ENCODE results near the gene ATP6V1G1. TPM values are rescaled to one million over a fixed set of nuclear protein-coding genes. Genes with fewer than 3 reads are reported as not detected.

Gene ATP6V1G1
- total and polyA plus RNA-seq, 2 experiments from 2014 or later = 127 to 222 TPM

DNA sequence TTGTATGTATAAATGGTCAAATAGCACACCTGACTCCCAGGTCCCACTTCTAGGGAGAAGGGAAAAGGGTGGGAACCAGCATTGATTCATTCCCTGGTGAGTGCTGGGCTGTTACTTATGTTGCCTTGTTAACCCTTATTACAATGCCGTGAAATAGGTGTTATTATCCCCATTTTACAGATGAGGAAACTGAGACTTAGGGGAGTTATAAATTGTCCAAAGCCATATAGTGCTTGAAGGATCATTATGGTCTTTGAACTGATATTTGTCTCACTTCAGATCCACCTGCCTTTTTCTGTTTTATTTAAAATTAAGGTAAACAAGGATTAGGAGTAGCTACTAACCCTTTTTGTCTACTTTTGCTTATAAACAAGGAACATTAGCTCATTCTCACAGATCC, 40.0 kb downstream of the ATP6V1G1 start:
- 96 to 100% methylated on average over 1 of the region's 1 CpG for WGBS, 2 experiments (ENCODE audit: low coverage in 1 of 2, low lambda C conversion rate in 2 of 2, missing lambda C conversion rate in 2 of 2)
- peaks cover under 1% of the 10 kb centered on the region; the same call in 1 of the 2 replicates for H3K4me1 ChIP-seq (ENCODE audit: insufficient read depth)
- H3F3A ChIP-seq (ENCODE audit: insufficient read depth) = peaks cover 3% of the 10 kb centered on the region
- no peak overlapping the region for H2AFZ ChIP-seq
- no peaks in the 10 kb centered on the region for H3K9me2 ChIP-seq (ENCODE audit: insufficient read depth)
- no peak overlapping the region for H3K27ac ChIP-seq
- H3K9ac ChIP-seq = no peak overlapping the region
- in situ Hi-C loops (cut with MboI) = no loop called here
- no peak overlapping the region for H3K4me2 ChIP-seq (ENCODE audit: unreplicated experiment)
- H3K36me3 ChIP-seq (ENCODE audit: low read depth) = peaks cover 5% of the 10 kb centered on the region; the same call in 1 of the 2 replicates
- DNase-seq = no peak
- no peak overlapping the region for H3K4me3 ChIP-seq
- TF ChIP-seq EZH2 (IDR thresholded peaks at IDR 0.05; ENCODE audit: insufficient read depth, poor library complexity, severe bottlenecking) = no peak
- no peaks in the 10 kb centered on the region for H3K27me3 ChIP-seq (replicated peaks; ENCODE audit: insufficient read depth)
- H3K9me3 ChIP-seq (ENCODE audit: low read depth) = no peaks in the 10 kb centered on the region
- H3K79me2 ChIP-seq (ENCODE audit: insufficient read depth) = no peaks in the 10 kb centered on the region
- 0 out of 2 replicates have a peak, but pooled peaks cover under 1% of the 10 kb centered on the region for H4K20me1 ChIP-seq (ENCODE audit: insufficient read depth)

DNA sequence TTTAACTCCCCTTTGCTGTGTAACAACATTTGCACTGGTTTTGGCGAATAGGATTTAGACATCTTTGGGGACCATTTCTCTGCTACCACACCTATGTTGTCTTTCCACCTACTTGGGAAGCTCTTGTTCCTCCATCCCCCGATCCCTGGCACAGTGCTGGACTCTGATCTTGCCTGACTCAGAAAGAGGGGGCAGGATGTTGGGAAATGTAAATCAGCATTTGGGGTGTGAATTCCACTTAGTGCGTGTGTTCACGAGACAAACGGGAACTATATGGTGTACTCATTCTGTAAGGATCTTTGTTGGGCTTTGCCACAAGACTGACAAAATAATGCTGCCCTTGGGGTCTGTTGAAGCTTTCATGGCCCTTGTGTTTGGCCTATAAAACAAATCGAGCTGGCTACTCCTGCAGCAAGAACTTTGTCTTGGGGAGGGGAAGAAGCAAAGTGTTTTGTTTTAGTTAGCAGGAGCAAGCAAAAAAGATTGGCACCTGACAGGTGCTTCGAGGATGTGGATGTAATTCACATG, 42.1 kb downstream of the ATP6V1G1 start:
- DNase-seq = peak; percentile 28
- H3K27me3 ChIP-seq (replicated peaks; ENCODE audit: insufficient read depth) = no peaks in the 10 kb centered on the region
- no peaks in the 10 kb centered on the region for H3K9me3 ChIP-seq (ENCODE audit: low read depth)
- no peaks in the 10 kb centered on the region for H3K4me1 ChIP-seq (ENCODE audit: insufficient read depth)
- 79 to 85% methylated on average over 7 of the region's 7 CpGs for WGBS, 2 experiments (ENCODE audit: low coverage in 1 of 2, low lambda C conversion rate in 2 of 2, missing lambda C conversion rate in 2 of 2)
- no peak overlapping the region for H3K9ac ChIP-seq
- H4K20me1 ChIP-seq (ENCODE audit: insufficient read depth) = no peaks in the 10 kb centered on the region
- H3F3A ChIP-seq (ENCODE audit: insufficient read depth) = no peaks in the 10 kb centered on the region
- in situ Hi-C loops (cut with MboI) = no loop called here
- H3K4me2 ChIP-seq (ENCODE audit: unreplicated experiment) = no peak overlapping the region
- no peaks in the 10 kb centered on the region for H3K9me2 ChIP-seq (ENCODE audit: insufficient read depth)
- no peak overlapping the region for H2AFZ ChIP-seq
- TF ChIP-seq EZH2phosphoT487 (IDR thresholded peaks at IDR 0.05; ENCODE audit: insufficient read depth, low read depth) = no peak
- TF ChIP-seq EZH2 (IDR thresholded peaks at IDR 0.05; ENCODE audit: insufficient read depth, poor library complexity, severe bottlenecking) = no peak
- H3K79me2 ChIP-seq (ENCODE audit: insufficient read depth) = no peaks in the 10 kb centered on the region
- peaks cover 5% of the 10 kb centered on the region; the same call in 1 of the 2 replicates for H3K36me3 ChIP-seq (ENCODE audit: low read depth)
- H3K27ac ChIP-seq = no peak overlapping the region
- H3K4me3 ChIP-seq = no peak overlapping the region

DNA sequence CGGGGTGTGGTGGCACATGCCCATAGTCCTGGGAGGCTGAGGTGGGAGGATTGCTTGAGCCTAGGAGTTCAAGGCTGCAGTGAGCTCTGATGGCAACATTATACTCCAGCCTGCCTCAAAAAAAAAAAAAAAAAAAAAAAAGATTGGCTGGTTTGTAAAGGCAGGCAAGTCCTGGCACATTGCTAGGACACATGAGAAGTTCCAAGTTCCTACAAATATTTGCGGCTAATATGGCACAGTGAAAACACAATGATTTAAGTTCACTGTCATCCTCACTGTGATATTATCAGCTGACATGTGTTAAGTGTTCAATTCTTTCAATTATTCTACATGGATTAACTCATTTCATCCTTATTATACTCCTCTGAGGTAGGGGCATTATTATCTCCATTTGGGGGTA, 43.6 kb downstream of the ATP6V1G1 start:
- WGBS, 2 experiments (ENCODE audit: low coverage in 1 of 2, low lambda C conversion rate in 2 of 2, missing lambda C conversion rate in 2 of 2) = 0% methylated on average over 2 of the region's 2 CpGs
- Histone ChIP-seq H3K36me3 (ENCODE audit: low read depth) (peaks cover 5% of the 10 kb centered on the region; the same call in 1 of the 2 replicates), H3K9me2 (ENCODE audit: insufficient read depth) (no peaks in the 10 kb centered on the region), H3K79me2 (ENCODE audit: insufficient read depth) (no peaks in the 10 kb centered on the region), H3F3A (ENCODE audit: insufficient read depth) (no peaks in the 10 kb centered on the region), H3K27me3 (replicated peaks; ENCODE audit: insufficient read depth) (no peaks in the 10 kb centered on the region), H3K27ac (no peak overlapping the region), H4K20me1 (ENCODE audit: insufficient read depth) (no peaks in the 10 kb centered on the region), H2AFZ (no peak overlapping the region), H3K9ac (no peak overlapping the region), H3K4me1 (ENCODE audit: insufficient read depth) (no peaks in the 10 kb centered on the region), H3K4me2 (ENCODE audit: unreplicated experiment) (no peak overlapping the region), H3K4me3 (no peak overlapping the region), H3K9me3 (ENCODE audit: low read depth) (no peaks in the 10 kb centered on the region)
- DNase-seq = no peak
- in situ Hi-C loops (cut with MboI) = no loop called here
- TF ChIP-seq EZH2phosphoT487 (IDR thresholded peaks at IDR 0.05; ENCODE audit: insufficient read depth, low read depth) (no peak), EZH2 (IDR thresholded peaks at IDR 0.05; ENCODE audit: insufficient read depth, poor library complexity, severe bottlenecking) (no peak)

DNA sequence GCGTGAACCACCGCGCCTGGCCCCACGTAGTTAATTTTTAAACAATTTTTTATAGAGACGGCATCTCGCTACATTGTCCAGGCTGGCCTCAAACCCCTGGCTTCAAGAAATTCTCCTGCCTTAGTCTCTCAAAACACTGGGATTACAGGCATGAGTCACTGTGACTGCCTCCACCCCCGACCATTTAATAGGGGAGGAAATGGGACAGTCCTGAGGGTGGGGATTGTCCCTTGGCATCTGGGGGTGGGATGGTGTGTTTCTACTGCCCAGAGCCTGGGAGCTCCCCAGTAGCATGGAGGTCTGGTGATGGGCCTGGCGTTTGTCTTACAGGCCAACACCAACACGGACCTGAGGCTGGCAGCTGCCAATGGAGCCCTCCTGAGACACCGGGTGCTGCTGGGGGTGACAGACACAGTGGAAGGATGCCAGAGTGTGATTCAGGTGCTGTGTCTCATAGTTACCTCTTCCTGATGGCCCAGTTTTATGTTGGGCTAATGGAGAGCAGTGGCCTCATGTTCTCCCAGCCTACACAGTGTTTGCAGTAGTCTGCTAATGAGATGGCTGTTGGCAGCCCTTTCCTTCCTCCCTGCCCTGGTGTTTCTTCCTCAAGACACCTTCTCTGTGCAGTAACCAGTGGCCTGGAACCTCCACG, 46.0 kb downstream of the ATP6V1G1 start:
- no peaks in the 10 kb centered on the region for H3K79me2 ChIP-seq (ENCODE audit: insufficient read depth)
- H3F3A ChIP-seq (ENCODE audit: insufficient read depth) = no peaks in the 10 kb centered on the region
- H3K4me2 ChIP-seq (ENCODE audit: unreplicated experiment) = no peak overlapping the region
- H2AFZ ChIP-seq = no peak overlapping the region
- H3K27ac ChIP-seq = no peak overlapping the region
- peak; percentile 15 for DNase-seq
- H3K36me3 ChIP-seq (ENCODE audit: low read depth) = peaks cover 1% of the 10 kb centered on the region; the same call in 1 of the 2 replicates
- no peak overlapping the region for H3K4me3 ChIP-seq
- no peaks in the 10 kb centered on the region for H3K4me1 ChIP-seq (ENCODE audit: insufficient read depth)
- in situ Hi-C loops (cut with MboI) = no loop called here
- no peaks in the 10 kb centered on the region for H4K20me1 ChIP-seq (ENCODE audit: insufficient read depth)
- no peak overlapping the region for H3K9ac ChIP-seq
- H3K27me3 ChIP-seq (replicated peaks; ENCODE audit: insufficient read depth) = no peaks in the 10 kb centered on the region
- 82 to 87% methylated on average over 11 of the region's 11 CpGs for WGBS, 2 experiments (ENCODE audit: low coverage in 1 of 2, low lambda C conversion rate in 2 of 2, missing lambda C conversion rate in 2 of 2)
- H3K9me2 ChIP-seq (ENCODE audit: insufficient read depth) = no peaks in the 10 kb centered on the region
- TF ChIP-seq EZH2 (IDR thresholded peaks at IDR 0.05; ENCODE audit: insufficient read depth, poor library complexity, severe bottlenecking) = no peak
- TF ChIP-seq EZH2phosphoT487 (IDR thresholded peaks at IDR 0.05; ENCODE audit: insufficient read depth, low read depth) = no peak
- no peaks in the 10 kb centered on the region for H3K9me3 ChIP-seq (ENCODE audit: low read depth)

Data from GM23248 (cell line).